Endometrium (tissue), 2 donors: ENCODE results near the gene NSF.
"Not testable (repeated sequence)": the region's sequence is repeated elsewhere in the genome, so short reads cannot be mapped to it uniquely, and the experiment has no call there.

Source experiments
- FAIRE-seq: peaks from 2 replicates; lab custom pipeline; 2012; peaks lifted over from hg19 to GRCh38; lab: Jason Lieb, UNC
- donor health status: control.
- donor health status: control.

Gene NSF

GRCh38 chr17:46776298-46777005, 186.0 kb downstream of the NSF start:
- no peak for FAIRE-seq

DNA sequence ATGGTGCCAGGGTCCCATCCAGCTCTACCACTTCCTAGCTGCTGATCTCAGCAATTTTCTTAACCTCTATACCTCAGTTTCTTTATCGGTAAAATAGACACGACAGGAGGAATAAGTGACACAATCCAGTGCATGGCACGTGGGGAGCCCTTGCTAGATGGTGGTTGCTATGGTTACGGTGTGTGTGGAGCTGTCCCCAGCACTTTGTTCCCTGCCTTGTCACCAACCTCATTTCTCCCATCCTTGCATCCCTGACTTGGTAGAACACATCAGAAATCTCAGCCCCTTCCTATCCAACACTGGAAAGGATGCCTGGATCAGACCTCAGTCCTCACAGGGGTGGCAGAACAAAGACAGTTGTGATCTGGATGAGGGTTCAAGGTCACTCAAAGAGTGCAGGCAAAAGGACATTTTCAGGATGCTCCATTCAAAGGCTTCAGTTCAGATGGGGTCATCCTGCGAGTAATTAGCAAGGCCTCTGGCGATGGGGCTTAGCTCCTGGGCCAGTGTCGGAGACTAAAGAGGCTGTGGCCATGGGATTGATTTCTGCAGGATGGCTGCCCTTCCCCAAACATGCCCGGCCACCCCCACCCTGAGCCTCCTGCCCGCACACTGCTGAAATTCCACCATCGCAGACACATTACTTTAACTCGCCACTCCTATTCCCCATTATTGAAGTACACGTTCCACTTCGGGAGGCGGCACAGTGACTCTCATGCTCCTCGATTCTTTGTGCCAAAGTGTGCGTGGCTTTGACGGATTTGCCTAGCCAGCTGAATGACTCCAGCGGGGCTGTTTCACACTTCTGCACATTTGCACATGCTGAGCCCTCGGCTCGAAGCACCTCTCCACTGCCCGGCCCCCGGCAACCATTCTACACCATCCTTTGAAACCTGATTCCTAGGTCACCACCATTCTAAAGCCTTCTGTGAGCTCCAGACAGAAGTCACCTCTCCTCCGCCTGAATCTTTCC, 187.8 kb downstream of the NSF start:
- FAIRE-seq: no peak

- no peak for FAIRE-seq
These were observed 189.5 kb downstream of the NSF start for GRCh38 chr17:46780003-46780373.

DNA sequence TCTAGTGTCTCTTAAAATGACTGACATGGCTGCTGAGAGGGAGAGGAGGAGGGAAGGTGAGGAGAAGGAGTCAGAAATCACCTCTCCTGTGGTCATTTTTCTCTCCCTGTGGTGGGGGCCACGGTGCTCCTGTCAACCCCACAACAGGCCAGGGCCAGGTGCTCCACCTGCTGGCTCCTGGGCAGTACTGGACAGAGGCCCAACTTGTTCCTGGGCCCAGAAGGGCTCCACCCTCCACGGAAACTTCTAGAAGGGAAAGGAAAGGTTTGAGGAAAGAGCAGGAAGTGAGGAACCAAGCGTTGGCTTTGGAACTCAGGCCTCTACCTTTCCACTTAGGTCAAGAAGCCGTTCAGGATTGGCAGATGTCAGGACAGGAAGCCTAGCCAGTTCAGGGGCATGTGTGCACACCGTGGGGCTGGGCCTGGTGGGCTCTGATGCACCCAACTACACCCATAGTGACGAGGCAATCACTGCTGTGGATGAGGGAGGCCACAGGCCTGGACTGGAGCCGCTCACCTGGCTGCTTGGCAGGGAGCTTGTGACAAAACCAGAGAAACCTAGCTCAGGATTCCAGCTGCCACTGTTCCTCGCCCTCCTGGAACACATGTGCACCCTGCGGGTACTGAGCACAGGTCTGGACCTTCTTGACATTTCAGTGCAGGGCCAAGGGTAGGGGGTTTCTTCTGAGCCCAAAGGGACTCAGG, 191.9 kb downstream of the NSF start:
- no peak for FAIRE-seq

DNA sequence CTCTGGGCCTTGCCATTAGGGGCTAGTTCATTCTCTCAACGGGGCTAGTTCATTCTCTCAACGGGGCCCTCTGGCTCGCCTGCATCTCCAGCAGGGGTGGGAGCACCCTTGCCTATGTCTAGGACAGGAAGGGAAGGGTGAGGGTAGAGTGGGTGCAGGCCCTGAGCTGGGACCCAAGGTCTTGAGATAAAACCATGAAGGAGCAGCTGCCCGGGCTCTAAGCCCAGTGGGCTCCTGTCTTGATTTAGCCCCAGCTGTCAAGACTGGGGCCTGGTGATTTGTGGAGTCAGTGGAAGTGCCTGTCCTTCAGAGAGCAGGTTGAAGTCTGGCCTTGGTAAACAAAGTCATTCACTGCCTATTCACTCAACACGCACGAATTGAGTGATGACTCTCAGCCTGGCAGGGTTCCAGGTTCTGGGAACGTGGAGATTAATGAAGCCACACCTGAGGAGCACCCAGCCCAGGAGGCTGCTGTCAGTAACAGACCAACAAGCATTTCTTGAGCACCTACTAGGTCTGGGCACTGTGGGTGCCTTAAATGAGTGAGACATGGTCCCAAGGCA, 192.6 kb downstream of the NSF start:
- FAIRE-seq: no peak

DNA sequence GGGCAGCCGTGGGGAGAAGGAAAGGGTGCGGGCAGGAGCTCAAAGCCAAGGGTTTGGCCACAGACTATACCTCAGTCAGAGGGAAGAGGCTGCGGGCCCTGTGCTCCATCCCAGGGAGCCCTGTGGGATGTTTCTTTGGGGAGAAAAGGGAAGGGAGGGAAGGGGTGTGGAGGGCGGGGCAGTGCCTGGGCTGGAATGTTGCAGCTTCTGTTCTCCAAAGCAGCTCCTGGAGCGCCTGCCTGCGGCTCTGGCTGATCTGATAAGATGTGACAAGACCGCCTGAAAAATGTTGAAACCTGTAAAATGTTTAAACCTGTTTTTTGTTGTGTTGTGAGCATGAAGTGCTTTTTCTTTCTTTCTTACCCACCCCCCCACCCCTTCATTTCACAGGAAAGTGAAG, 195.2 kb downstream of the NSF start:
- no peak for FAIRE-seq

DNA sequence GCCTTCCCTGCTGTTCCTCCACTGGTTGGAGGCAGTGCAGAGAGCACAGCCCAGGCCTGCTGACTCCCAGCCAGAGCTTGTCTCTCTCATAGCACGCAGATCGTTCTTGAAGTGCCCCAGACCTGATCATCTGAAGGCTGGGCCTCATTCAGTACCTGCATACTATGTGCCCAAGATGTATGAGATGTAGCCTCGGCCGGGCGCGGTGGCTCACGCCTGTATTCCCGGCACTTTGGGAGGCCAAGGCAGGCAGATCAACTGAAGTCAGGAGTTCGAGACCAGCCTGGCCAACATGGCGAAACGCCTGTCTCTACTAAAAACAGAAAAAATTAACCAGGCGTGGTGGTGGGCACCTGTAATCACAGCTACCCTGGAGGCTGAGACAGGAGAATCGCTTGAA, 197.0 kb downstream of the NSF start:
- FAIRE-seq: no peak

- no peak for FAIRE-seq
These were observed 197.8 kb downstream of the NSF start for GRCh38 chr17:46788300-46788699.

- FAIRE-seq: no peak
These were observed 198.3 kb downstream of the NSF start for GRCh38 chr17:46788796-46789195.

- no peak for FAIRE-seq
These were observed 199.1 kb downstream of the NSF start for GRCh38 chr17:46789610-46790009.

- no peak for FAIRE-seq
These were observed 199.7 kb downstream of the NSF start for GRCh38 chr17:46790216-46790615.

GRCh38 chr17:46791531-46791930, 201.1 kb downstream of the NSF start:
- no peak for FAIRE-seq

- no peak for FAIRE-seq
These were observed 201.6 kb downstream of the NSF start for GRCh38 chr17:46792071-46792470.

GRCh38 chr17:46793023-46793422, 202.6 kb downstream of the NSF start:
- FAIRE-seq: not testable (repeated sequence)

DNA sequence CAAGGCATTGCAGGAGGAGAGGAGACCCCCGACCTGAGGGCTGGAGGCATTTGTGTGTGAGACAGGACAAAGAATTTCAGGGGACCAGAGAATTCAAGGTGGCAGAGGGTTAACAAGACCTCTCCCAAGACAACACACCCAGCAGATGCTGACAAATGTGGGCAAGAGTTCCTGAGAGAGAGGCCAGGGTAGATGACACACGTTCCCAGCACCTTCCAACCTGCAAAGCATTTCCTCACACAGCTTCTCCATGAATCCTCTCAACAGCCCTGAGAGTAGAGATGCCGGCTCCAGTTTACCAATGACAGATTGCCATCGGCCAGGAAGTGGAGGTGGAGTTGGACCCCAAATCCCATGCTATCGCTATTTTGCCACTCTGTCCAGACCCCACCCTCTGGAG, 203.1 kb downstream of the NSF start:
- FAIRE-seq: no peak

GRCh38 chr17:46794318-46794717, 203.8 kb downstream of the NSF start:
- no peak for FAIRE-seq

DNA sequence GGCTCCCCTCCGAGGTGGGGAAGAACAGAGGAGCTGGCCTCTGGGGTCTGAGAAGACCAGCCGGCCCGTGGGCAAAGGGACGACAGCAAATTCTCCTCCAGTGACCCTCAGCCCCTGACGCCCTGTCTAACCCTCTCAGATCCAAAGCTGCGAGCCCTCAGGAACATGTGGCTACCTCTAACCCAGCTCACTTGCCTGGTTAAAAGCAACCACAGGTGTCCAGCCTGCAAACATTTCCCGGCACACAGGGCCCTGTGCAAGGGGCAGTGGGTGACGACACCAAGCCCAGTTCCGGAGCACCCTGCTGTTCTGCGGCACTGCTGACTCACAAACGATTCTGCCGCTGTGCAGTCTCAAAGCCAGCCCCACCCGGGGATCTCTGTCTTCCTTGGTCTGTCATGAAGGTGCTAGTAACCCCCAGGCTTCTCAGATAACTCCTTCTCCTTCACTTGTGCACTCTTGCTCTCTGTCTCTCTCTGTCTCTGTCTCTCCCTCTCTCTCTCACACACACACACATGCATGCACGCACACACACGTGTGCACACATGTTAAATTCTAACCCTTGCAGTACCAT, 205.0 kb downstream of the NSF start:
- no peak for FAIRE-seq

DNA sequence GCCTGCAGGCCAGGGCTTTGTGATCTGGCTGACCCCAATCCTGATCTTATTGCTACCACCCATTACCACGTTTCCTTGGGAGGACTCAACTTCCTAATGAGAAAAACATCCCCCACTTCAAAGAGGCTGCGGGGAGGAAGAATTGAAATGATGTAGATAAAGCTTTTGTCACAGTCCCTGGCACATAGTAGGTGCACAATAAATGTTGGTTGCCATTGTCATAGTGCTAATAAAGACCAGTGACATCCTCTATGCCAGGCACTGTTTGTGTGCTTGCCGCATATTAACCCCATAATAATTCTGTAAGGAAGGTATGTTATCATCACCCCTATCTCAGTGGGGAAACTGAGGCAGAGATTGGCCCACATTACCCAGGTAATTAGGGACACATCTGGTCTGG, 205.6 kb downstream of the NSF start:
- FAIRE-seq: no peak

DNA sequence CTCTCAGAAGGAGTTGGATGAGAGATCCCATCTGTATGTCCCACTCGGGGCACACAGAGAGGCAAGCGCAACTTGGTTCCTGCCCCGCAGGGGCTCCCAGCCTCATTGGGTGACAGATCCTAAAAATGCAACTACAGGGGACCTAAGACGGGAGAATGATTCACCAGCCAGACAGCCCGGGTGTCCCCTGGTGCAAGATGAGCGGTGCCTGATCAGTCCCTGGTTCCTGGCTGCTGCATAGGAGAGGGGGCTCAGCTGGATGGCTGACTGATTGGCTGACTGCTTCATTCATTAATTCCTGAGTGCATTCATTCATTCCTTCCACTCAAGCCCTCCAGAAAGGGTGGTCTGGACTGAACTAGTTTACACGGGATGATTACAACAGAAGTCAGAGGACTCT, 206.1 kb downstream of the NSF start:
- FAIRE-seq: no peak

GRCh38 chr17:46796956-46797530, 206.6 kb downstream of the NSF start:
- no peak for FAIRE-seq

DNA sequence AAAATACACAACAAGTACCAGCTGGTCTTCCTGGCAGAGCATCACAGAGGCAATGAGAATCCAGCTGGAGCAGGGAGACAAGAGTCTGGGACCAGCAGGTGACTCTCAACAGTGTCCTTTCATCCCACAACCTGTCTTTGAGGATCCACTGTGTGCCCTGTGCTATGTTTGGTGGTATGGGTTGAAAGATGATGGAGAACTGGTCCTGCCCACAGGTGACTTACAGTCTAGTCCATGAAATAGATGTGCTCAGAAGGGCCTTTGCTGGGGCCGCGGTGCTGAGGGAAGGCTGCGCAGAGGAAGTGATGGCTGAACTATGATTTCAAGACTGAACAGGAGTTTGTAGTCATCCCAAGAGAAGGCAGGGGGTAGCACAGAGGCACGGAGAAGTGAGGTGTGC, 210.1 kb downstream of the NSF start:
- FAIRE-seq: no peak

- FAIRE-seq: no peak
These were observed 212.3 kb downstream of the NSF start for GRCh38 chr17:46802800-46803199.
